OCI-LY1 (cell line): Measurements from ENCODE around the gene MAST4.
A peak's percentile ranks its signal among the peaks of the same experiment; 100 is the strongest.

ENCODE experiments used
- H2AFZ ChIP-seq: fragments of 200-600 bp; sonication (generic), shearing (Covaris generic); 2 replicates; pipeline ENCODE4 v1.6.0; 2014; ENCODE audit warnings: antibody characterized with exemption, mild to moderate bottlenecking, low read length
- H3F3A ChIP-seq: fragments of 200-600 bp; sonication (generic), shearing (Covaris generic); 2 replicates; pipeline ENCODE4 v1.6.0; 2014; ENCODE audit warnings: mild to moderate bottlenecking, antibody characterized with exemption, low read length, moderate library complexity; ENCODE audit not compliant: insufficient read depth
- H3K27ac ChIP-seq: fragments of 200-600 bp; sonication (generic); 2 replicates; pipeline ENCODE4 v1.5.1; 2014; ENCODE audit warnings: low read length, mixed run types, mild to moderate bottlenecking, low read depth; ENCODE audit not compliant: poor library complexity, severe bottlenecking
- H3K27me3 ChIP-seq: fragments of 200-600 bp; sonication (generic); 2 replicates; pipeline ENCODE4 v1.6.0; 2014; ENCODE audit warnings: antibody characterized with exemption, mild to moderate bottlenecking, low read length, moderate library complexity; ENCODE audit not compliant: insufficient read depth
- H3K36me3 ChIP-seq: fragments of 200-600 bp; sonication (generic); 2 replicates; pipeline ENCODE4 v1.6.1; 2014; ENCODE audit warnings: mild to moderate bottlenecking, antibody characterized with exemption, low read length, moderate library complexity, mixed read lengths; ENCODE audit not compliant: insufficient read depth
- H3K4me1 ChIP-seq: fragments of 200-600 bp; sonication (generic); 2 replicates; pipeline ENCODE4 v1.5.1; 2014; ENCODE audit warnings: mild to moderate bottlenecking, low read length, moderate library complexity; ENCODE audit not compliant: insufficient read depth, severe bottlenecking
- H3K4me2 ChIP-seq: fragments of 200-600 bp; sonication (generic), shearing (Covaris generic); 2 replicates; pipeline ENCODE4 v1.6.1; 2014; ENCODE audit warnings: low read length
- H3K4me3 ChIP-seq: fragments of 200-600 bp; sonication (generic); 2 replicates; pipeline ENCODE4 v1.5.1; 2014; ENCODE audit warnings: low read length, low read depth, mild to moderate bottlenecking, mixed read lengths; ENCODE audit not compliant: poor library complexity, severe bottlenecking
- H3K79me2 ChIP-seq: fragments of 200-600 bp; shearing (Covaris generic); 2 replicates; pipeline ENCODE4 v1.6.1; 2016; ENCODE audit warnings: mixed run types, low read length, mixed read lengths; ENCODE audit not compliant: insufficient read depth
- H3K9ac ChIP-seq: fragments of 200-600 bp; sonication (generic), shearing (Covaris generic); 2 replicates; pipeline ENCODE4 v1.6.1; 2014; ENCODE audit warnings: mild to moderate bottlenecking, low read length, mixed read lengths
- H3K9me2 ChIP-seq: fragments of 200-600 bp; sonication (generic), shearing (Covaris generic); 2 replicates; pipeline ENCODE4 v1.6.1; 2014; ENCODE audit warnings: low read depth, mild to moderate bottlenecking, low read length, mixed read lengths
- H3K9me3 ChIP-seq: fragments of 200-600 bp; shearing (Covaris generic); 2 replicates; pipeline ENCODE4 v1.6.1; 2014; ENCODE audit warnings: low read length, mixed read lengths
- H4K20me1 ChIP-seq: fragments of 200-600 bp; sonication (generic), shearing (Covaris generic); 2 replicates; pipeline ENCODE4 v1.6.0; 2016; ENCODE audit warnings: mild to moderate bottlenecking, low read length; ENCODE audit not compliant: insufficient read depth
- EZH2 ChIP-seq: fragments of 200-600 bp; sonication (generic), shearing (Covaris generic); IDR thresholded peaks from 2 replicates; pipeline ENCODE4 v1.8.0; 2017; ENCODE audit warnings: borderline replicate concordance, mixed run types, mild to moderate bottlenecking, antibody characterized with exemption, low read length, moderate library complexity, mixed read lengths
- TF ChIP-seq, protein P1 (sequence below): fragments of 200-600 bp; sonication (generic), shearing (Covaris generic); IDR thresholded peaks from 2 replicates; pipeline ENCODE4 v1.5.1; 2017; ENCODE audit warnings: mild to moderate bottlenecking, antibody characterized with exemption, low read length, moderate library complexity, mixed read lengths

The MAST4 gene

DNA sequence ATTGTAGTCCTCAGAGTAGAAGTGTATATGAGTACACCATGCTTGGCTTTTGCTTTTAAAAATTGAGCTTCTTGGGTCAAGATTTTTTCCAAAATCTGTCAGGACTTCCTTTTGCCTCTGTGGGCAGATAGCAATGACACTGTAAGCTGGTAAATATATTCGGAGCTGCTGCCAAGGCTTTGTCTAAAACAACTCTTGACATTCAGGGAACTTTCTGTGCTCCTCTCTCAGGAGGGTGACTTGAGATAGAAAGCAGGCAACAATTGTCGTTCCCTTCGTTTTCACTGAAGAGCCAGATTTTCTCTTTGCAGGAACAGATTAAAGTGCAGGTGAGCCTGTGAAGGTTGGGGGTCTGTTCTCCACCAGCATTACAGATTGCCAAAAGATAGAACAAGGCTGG is 230.5 kb downstream of the MAST4 start:
- H3K4me2 ChIP-seq: no peak overlapping the region
- H3K9ac ChIP-seq: no peak overlapping the region
- no peak overlapping the region for H2AFZ ChIP-seq
- no peaks in the 10 kb centered on the region for H3K27me3 ChIP-seq
- TF ChIP-seq, protein P1, sequence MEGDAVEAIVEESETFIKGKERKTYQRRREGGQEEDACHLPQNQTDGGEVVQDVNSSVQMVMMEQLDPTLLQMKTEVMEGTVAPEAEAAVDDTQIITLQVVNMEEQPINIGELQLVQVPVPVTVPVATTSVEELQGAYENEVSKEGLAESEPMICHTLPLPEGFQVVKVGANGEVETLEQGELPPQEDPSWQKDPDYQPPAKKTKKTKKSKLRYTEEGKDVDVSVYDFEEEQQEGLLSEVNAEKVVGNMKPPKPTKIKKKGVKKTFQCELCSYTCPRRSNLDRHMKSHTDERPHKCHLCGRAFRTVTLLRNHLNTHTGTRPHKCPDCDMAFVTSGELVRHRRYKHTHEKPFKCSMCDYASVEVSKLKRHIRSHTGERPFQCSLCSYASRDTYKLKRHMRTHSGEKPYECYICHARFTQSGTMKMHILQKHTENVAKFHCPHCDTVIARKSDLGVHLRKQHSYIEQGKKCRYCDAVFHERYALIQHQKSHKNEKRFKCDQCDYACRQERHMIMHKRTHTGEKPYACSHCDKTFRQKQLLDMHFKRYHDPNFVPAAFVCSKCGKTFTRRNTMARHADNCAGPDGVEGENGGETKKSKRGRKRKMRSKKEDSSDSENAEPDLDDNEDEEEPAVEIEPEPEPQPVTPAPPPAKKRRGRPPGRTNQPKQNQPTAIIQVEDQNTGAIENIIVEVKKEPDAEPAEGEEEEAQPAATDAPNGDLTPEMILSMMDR: no peak
- TF ChIP-seq EZH2: no peak
- no peaks in the 10 kb centered on the region for H3K79me2 ChIP-seq
- H3K4me1 ChIP-seq: no peaks in the 10 kb centered on the region
- H3K9me2 ChIP-seq: no peaks in the 10 kb centered on the region
- H3K27ac ChIP-seq: no peak overlapping the region
- no peaks in the 10 kb centered on the region for H3F3A ChIP-seq
- no peaks in the 10 kb centered on the region for H3K9me3 ChIP-seq
- no peak overlapping the region for H3K4me3 ChIP-seq
- H4K20me1 ChIP-seq: no peaks in the 10 kb centered on the region
- H3K36me3 ChIP-seq: no peaks in the 10 kb centered on the region

DNA sequence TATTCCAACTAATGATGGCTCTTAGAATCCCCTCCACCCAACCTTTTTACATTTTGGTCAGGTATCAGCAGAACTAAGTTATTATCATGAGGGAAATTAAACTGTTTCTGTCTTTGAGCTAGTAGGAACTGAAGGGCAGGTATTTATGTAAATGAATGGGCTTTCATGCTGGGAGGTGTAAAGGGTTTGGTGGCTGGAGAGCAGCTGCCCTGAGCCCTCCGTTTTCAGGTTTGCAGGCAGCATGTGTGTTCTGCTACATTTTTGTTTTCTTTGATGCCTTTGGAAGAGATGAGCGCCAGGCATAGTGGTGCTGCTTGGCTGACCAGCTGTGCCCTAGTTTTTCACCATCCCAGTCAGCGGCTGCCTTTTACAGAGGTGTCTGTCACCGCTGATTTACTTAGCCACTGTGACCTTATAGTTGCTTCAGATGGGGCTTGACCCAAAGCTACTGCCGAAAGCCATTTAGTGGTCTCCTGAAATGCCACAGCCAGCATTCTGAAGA is 231.9 kb downstream of the MAST4 start:
- no peaks in the 10 kb centered on the region for H3K9me2 ChIP-seq
- no peaks in the 10 kb centered on the region for H3K79me2 ChIP-seq
- H3K4me3 ChIP-seq: no peak overlapping the region
- H3F3A ChIP-seq: no peaks in the 10 kb centered on the region
- H4K20me1 ChIP-seq: no peaks in the 10 kb centered on the region
- no peaks in the 10 kb centered on the region for H3K36me3 ChIP-seq
- H2AFZ ChIP-seq: no peak overlapping the region
- H3K4me1 ChIP-seq: no peaks in the 10 kb centered on the region
- TF ChIP-seq, protein P1: no peak
- no peak for TF ChIP-seq EZH2
- no peaks in the 10 kb centered on the region for H3K27me3 ChIP-seq
- no peak overlapping the region for H3K27ac ChIP-seq
- H3K9me3 ChIP-seq: no peaks in the 10 kb centered on the region
- no peak overlapping the region for H3K9ac ChIP-seq
- H3K4me2 ChIP-seq: peak overlapping the region; percentile 10; the same call in 1 of the 2 replicates

DNA sequence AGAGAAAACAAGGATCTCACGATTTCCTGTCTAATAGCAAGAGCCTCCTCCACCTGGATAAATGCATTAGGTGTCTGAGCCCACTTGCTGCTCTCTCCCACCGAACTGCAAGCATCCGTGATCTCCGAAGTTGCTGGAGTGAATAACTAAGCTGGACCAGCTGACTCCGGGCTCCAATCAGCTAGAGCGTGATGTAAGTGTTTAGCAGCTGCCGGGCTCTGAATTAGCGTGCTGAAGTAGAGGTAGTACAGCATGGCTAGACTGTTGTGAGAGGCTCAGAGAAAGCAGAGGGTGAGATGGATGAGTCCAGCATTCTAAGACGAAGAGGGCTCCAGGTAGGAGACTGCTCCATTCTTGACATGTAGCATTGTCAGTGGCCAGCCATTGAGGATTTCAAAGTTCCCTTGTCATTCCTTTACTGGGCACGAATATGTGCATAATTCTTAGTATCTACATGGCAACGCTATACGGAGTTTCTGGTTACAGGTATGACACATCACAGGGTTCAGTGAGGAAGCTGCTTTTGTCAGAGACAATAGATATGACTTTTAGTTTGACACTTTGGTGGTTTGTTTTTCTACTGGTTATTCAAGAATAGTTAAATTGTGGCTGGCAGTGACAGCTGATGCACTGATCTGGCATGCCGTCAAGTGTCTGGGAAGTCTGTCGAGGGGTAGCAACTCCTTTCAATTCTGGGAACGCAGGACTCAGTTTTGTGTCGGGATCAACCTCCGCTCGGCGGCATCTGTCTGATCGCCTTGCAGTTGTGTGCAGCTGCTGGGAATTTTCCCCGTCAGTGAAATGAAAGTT is 232.6 kb downstream of the MAST4 start:
- Histone ChIP-seq H4K20me1 (no peaks in the 10 kb centered on the region), H2AFZ (no peak overlapping the region), H3K9me3 (no peaks in the 10 kb centered on the region), H3F3A (no peaks in the 10 kb centered on the region), H3K9ac (no peak overlapping the region), H3K4me1 (no peaks in the 10 kb centered on the region), H3K9me2 (no peaks in the 10 kb centered on the region), H3K36me3 (no peaks in the 10 kb centered on the region), H3K4me3 (no peak overlapping the region), H3K27ac (no peak overlapping the region), H3K4me2 (peak overlapping the region; percentile 10; the same call in 1 of the 2 replicates), H3K27me3 (no peaks in the 10 kb centered on the region), H3K79me2 (no peaks in the 10 kb centered on the region)
- TF ChIP-seq, protein P1: no peak
- no peak for TF ChIP-seq EZH2
